Omental fat pad (tissue), 4 donors: ENCODE results near the gene RECK. TPM values are rescaled to one million over a fixed set of nuclear protein-coding genes. Genes with fewer than 3 reads are reported as not detected.
"Not testable (repeated sequence)": the region's sequence is repeated elsewhere in the genome, so short reads cannot be mapped to it uniquely, and the experiment has no call there.

Source experiments
- ATAC-seq: fragments of 150-250 bp; one replicate; pipeline ENCODE4 v1.9.1; 2016; ENCODE audit warnings: mild to moderate bottlenecking, moderate library complexity; ENCODE audit not compliant: low FRiP score
- DNase-seq: peaks from one replicate; pipeline ENCODE4 v3.0.0-alpha.2; 2019; ENCODE audit warnings: low spot score
- CTCF ChIP-seq, 3 donors: fragments of 450-650 bp; IDR thresholded peaks; one replicate each; pipeline ENCODE4 v1.5.1; 2016 to 2017; ENCODE audit warnings: antibody characterized with exemption in 3 of 3, mild to moderate bottlenecking in 3 of 3, moderate library complexity in 2 of 3
- total RNA-seq, 4 donors: library from RNA; depleted of rRNA; stranded (reverse); fragments of >200 nt; gene quantifications; one replicate each; pipeline ENCODE4 v1.1.0, GENCODE V29; 2016

Gene RECK
- total RNA-seq, 4 donors from 2014 or later = 15.0 to 27.7 (median 21.7) TPM

DNA sequence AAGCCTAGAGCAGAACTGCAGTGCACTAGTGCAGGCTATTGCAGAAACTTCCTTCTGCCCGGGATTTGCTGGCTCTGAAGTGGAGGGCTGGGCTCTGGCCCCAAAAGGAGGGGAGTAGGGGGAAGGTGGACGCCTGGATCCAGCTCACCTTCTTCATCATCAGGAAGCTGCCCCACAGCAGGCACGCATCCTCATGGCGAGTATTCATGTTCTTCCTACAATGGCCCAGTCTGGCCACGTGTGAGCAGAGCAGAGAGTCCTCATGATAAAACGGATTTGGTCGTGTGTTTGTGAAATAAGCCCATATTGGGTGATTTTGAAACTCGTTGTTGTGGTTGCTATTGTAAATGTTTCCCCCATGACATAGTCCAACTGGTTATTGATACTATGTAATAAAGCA is 91.6 kb downstream of the RECK start:
- ATAC-seq = no peak

GRCh38 chr9:36129139-36129538 is 92.4 kb downstream of the RECK start:
- no peak for ATAC-seq
- no peak for TF ChIP-seq CTCF (IDR thresholded peaks at IDR 0.05)
- DNase-seq = no peak

More for the DNA sequence above, 91.6 kb downstream of the RECK start:
- TF ChIP-seq CTCF (IDR thresholded peaks at IDR 0.05) = no peak
- DNase-seq = no peak

- not testable (repeated sequence) for ATAC-seq, DNase-seq
These were observed 95.0 kb downstream of the RECK start for GRCh38 chr9:36131666-36132065.

GRCh38 chr9:36132086-36132485 is 95.4 kb downstream of the RECK start:
- no peak for DNase-seq
- no peak for TF ChIP-seq CTCF (IDR thresholded peaks at IDR 0.05)
- ATAC-seq = no peak

DNA sequence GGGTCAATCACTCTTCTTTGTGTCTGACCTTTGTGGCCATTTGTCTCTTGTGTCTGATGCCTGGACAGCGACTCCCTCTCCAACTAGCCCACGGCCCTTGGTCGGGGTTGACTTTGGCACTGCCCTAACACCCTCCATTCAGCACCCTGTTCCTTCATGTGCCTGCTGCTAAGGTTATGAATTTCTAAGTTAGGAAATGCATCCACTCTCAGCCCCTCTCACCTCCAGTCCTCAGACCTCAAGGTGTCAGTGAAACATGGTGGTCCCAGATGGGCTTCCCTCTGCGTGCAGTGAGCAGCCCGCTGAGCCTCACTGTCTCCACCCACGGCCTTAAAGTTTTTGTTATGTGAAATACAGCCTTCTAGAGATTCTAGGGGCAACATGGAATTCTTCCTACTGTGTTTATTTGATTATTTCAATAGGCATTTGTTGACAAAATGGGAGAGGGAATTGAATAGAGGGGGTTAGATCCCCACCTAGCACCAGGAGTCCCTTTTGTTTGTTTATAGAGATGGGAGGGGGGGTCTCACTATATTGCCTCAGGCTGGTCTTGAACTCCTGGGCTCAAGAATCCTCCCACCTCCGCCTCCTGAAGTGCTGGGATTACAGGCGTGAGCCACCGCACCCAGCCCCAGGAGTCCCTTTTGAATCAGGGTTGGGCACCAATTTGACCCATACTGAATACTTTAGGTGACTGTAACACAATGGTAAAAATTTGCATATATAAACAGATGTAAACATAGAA is 98.2 kb downstream of the RECK start:
- no peak for DNase-seq
- ATAC-seq = no peak

DNA sequence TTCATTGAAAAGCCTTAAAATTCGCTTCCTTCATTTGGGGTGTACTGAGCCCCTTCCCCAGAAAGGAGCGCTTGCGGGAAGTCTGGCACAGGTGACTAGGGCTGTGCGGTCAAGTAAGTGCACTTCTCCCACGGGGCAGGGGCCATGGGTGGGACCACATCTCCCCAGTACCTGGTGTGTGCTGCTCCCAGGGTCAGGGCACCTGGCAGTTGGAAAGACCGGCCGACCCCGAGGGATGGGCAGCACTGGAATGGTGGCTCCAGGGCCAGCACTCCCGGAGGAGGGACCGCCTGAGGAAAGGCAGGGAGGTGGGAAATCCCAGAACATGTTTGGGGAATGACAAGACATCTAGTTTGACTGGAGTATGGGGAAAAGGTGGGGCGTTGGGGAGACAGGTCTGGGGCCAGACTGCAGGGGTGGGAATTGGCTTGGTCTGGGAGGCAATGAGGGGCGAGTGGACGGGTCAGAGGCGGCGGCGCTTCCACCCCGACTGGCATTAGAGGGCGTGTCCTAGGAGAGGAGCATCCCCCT is 99.1 kb downstream of the RECK start:
- ATAC-seq (peak; percentile 52), DNase-seq (no peak)
- TF ChIP-seq CTCF (IDR thresholded peaks at IDR 0.05) = no peak

More for the DNA sequence above, 98.2 kb downstream of the RECK start:
- TF ChIP-seq CTCF (IDR thresholded peaks at IDR 0.05) = no peak

GRCh38 chr9:36136272-36136893 is 99.7 kb downstream of the RECK start, which contains the start of gene GLIPR2:
GLIPR2 (plus strand) TSS chr9:36136733; CDS start chr9:36136779, 46 bp downstream.
- DNase-seq (no peak), ATAC-seq (peak; percentile 89)
- TF ChIP-seq CTCF (IDR thresholded peaks at IDR 0.05) = peak in 1 of 3 donors; percentile 9
